ENCODE measurements around the gene RFPL2.
"Not testable (repeated sequence)": the region's sequence is repeated elsewhere in the genome, so short reads cannot be mapped to it uniquely, and the experiment has no call there.

The RFPL2 gene

GRCh38 chr22:32205974-32206773 lies 1.3 kb upstream of the RFPL2 start:
- DNase-seq: no peak

GRCh38 chr22:32204040-32204855 lies 625 bp downstream of the RFPL2 start:
- peak in 7 of 51 donors; percentile 10 to 52 (median 18) for DNase-seq

GRCh38 chr22:32203181-32204039 lies 1.5 kb downstream of the RFPL2 start:
- DNase-seq: peak in 1 of 51 donors; percentile 13

GRCh38 chr22:32202539-32203180 lies 2.2 kb downstream of the RFPL2 start:
- peak in 16 of 51 donors; percentile 4 to 52 (median 26) for DNase-seq

GRCh38 chr22:32202161-32202538 lies 2.7 kb downstream of the RFPL2 start:
- no peak for DNase-seq

- no peak for DNase-seq
Measured at GRCh38 chr22:32200752-32201151, 4.1 kb downstream of the RFPL2 start.

GRCh38 chr22:32199961-32200360 lies 4.9 kb downstream of the RFPL2 start:
- DNase-seq: no peak

- no peak for DNase-seq
Measured at GRCh38 chr22:32199341-32199740, 5.5 kb downstream of the RFPL2 start.

- not testable (repeated sequence) for DNase-seq
Measured at GRCh38 chr22:32197553-32198226, 7.2 kb downstream of the RFPL2 start.

- DNase-seq: not testable (repeated sequence)
Measured at GRCh38 chr22:32195900-32196299, 9.0 kb downstream of the RFPL2 start.

- DNase-seq: not testable (repeated sequence)
Measured at GRCh38 chr22:32193346-32193745, 11.5 kb downstream of the RFPL2 start.

GRCh38 chr22:32191021-32191420 lies 13.9 kb downstream of the RFPL2 start:
- DNase-seq: not testable (repeated sequence)

GRCh38 chr22:32185821-32186220 lies 19.1 kb downstream of the RFPL2 start:
- no peak for DNase-seq

- DNase-seq: no peak
Measured at GRCh38 chr22:32183625-32184024, 21.2 kb downstream of the RFPL2 start.

- no peak for DNase-seq
Measured at GRCh38 chr22:32181043-32181442, 23.8 kb downstream of the RFPL2 start.

- no peak for DNase-seq
Measured at GRCh38 chr22:32177221-32177765, 27.6 kb downstream of the RFPL2 start.

GRCh38 chr22:32175683-32176644 lies 28.9 kb downstream of the RFPL2 start:
- peak in 5 of 51 donors; percentile 4 to 16 (median 5) for DNase-seq

GRCh38 chr22:32175115-32175514 lies 29.8 kb downstream of the RFPL2 start:
- DNase-seq: no peak

- DNase-seq: no peak
Measured at GRCh38 chr22:32165681-32166080, 39.2 kb downstream of the RFPL2 start.

All from hypothalamus (tissue), 51 donors.